ENCODE results near the gene IVNS1ABP. TPM values are rescaled to one million over a fixed set of nuclear protein-coding genes. Genes with fewer than 3 reads are reported as not detected.

IVNS1ABP gene
- total and polyA plus RNA-seq, 2 experiments from 2014 or later = 73.5 to 162 TPM

GRCh38 chr1:185350027-185350442, 33.0 kb upstream of the IVNS1ABP start (continued):
- no peak for TF ChIP-seq STAT1 (IDR thresholded peaks at IDR 0.05; ENCODE audit: unreplicated experiment)

GRCh38 chr1:185349556-185349955, 32.5 kb upstream of the IVNS1ABP start:
- H3K27ac Mint-ChIP-seq = no peak overlapping the region
- no peak overlapping the region for H3K4me3 Mint-ChIP-seq
- Histone ChIP-seq H3K4me1 (ENCODE audit: insufficient read depth) (no peaks in the 10 kb centered on the region), H3K4me3 (no peak overlapping the region), H4K20me1 (replicated peaks; ENCODE audit: insufficient read depth) (no peaks in the 10 kb centered on the region), H3F3A (replicated peaks; ENCODE audit: low read depth) (no peaks in the 10 kb centered on the region), H3K36me3 (ENCODE audit: insufficient read depth) (no peaks in the 10 kb centered on the region), H2AFZ (no peak overlapping the region), H3K79me2 (replicated peaks; ENCODE audit: insufficient read depth) (no peaks in the 10 kb centered on the region), H3K9me2 (ENCODE audit: insufficient read depth) (no peaks in the 10 kb centered on the region), H3K27ac (ENCODE audit: low read depth) (no peak overlapping the region), H3K4me2 (no peak overlapping the region), H3K27me3 (ENCODE audit: insufficient read depth) (no peaks in the 10 kb centered on the region)
- TF ChIP-seq REST (IDR thresholded peaks at IDR 0.05; ENCODE audit: unreplicated experiment) (no peak), POLR2AphosphoS5 (IDR thresholded peaks at IDR 0.05; ENCODE audit: low read depth) (no peak), ETS1 (IDR thresholded peaks at IDR 0.05) (no peak), NANOG (IDR thresholded peaks at IDR 0.05; ENCODE audit: borderline replicate concordance) (no peak), JUNB (IDR thresholded peaks at IDR 0.05; ENCODE audit: unreplicated experiment) (no peak), ZNF462 (CRISPR knock-in tag; IDR thresholded peaks at IDR 0.05) (no peak), ZNF114 (CRISPR knock-in tag; IDR thresholded peaks at IDR 0.05) (no peak), ZNF331 (CRISPR knock-in tag; IDR thresholded peaks at IDR 0.05; ENCODE audit: low read depth) (no peak), EZH2phosphoT487 (IDR thresholded peaks at IDR 0.05; ENCODE audit: unreplicated experiment) (no peak), STAT1 (IDR thresholded peaks at IDR 0.05; ENCODE audit: unreplicated experiment) (no peak)
- no peaks in the 10 kb centered on the region for H3K9me3 Mint-ChIP-seq
- H3K27me3 Mint-ChIP-seq (ENCODE audit: insufficient read depth, low read depth, poor library complexity) = peaks cover 2% of the 10 kb centered on the region
- H3K4me1 Mint-ChIP-seq = peaks cover 10% of the 10 kb centered on the region
- no peaks in the 10 kb centered on the region for H3K36me3 Mint-ChIP-seq (ENCODE audit: low read depth)
- DNase-seq (ENCODE audit: low spot score) (no peak), ATAC-seq (no peak)
